HS-27A (cell line): ENCODE data around the gene CYSLTR2.
"Not testable (repeated sequence)": the region's sequence is repeated elsewhere in the genome, so short reads cannot be mapped to it uniquely, and the experiment has no call there.

Experiments used
- DNase-seq: peaks from one replicate; pipeline ENCODE4 v3.0.0-alpha.2; 2012; ENCODE audit warnings: low read depth, missing footprints

CYSLTR2 gene

GRCh38 chr13:48645845-48646244 lies 7.9 kb upstream of the CYSLTR2 start:
- DNase-seq: no peak

GRCh38 chr13:48646791-48647190 lies 6.9 kb upstream of the CYSLTR2 start:
- DNase-seq: no peak

GRCh38 chr13:48647625-48648024 lies 6.1 kb upstream of the CYSLTR2 start:
- DNase-seq: no peak

- no peak for DNase-seq
These were observed 5.3 kb upstream of the CYSLTR2 start for GRCh38 chr13:48648446-48648845.

- DNase-seq: no peak
These were observed 768 bp upstream of the CYSLTR2 start for GRCh38 chr13:48652851-48653471.

GRCh38 chr13:48654511-48654910 lies 782 bp downstream of the CYSLTR2 start:
- DNase-seq: no peak

- DNase-seq: no peak
These were observed 1.6 kb downstream of the CYSLTR2 start for GRCh38 chr13:48655291-48655690.

- no peak for DNase-seq
These were observed 2.9 kb downstream of the CYSLTR2 start for GRCh38 chr13:48656608-48657007.

GRCh38 chr13:48660361-48661076 lies 6.8 kb downstream of the CYSLTR2 start:
- DNase-seq: no peak

- DNase-seq: no peak
These were observed 7.4 kb downstream of the CYSLTR2 start for GRCh38 chr13:48661107-48661506.

- DNase-seq: no peak
These were observed 8.5 kb downstream of the CYSLTR2 start for GRCh38 chr13:48662226-48662625.

GRCh38 chr13:48667136-48667535 lies 13.4 kb downstream of the CYSLTR2 start:
- no peak for DNase-seq

- not testable (repeated sequence) for DNase-seq
These were observed 17.7 kb downstream of the CYSLTR2 start for GRCh38 chr13:48671421-48671820.

- DNase-seq: no peak
These were observed 21.5 kb downstream of the CYSLTR2 start for GRCh38 chr13:48675247-48675646.

- DNase-seq: no peak
These were observed 24.6 kb downstream of the CYSLTR2 start for GRCh38 chr13:48678316-48678715.

GRCh38 chr13:48679941-48680680 lies 26.4 kb downstream of the CYSLTR2 start:
- no peak for DNase-seq

GRCh38 chr13:48680756-48681392 lies 27.1 kb downstream of the CYSLTR2 start:
- no peak for DNase-seq

- no peak for DNase-seq
These were observed 28.2 kb downstream of the CYSLTR2 start for GRCh38 chr13:48681905-48682304.

GRCh38 chr13:48682436-48682835 lies 28.7 kb downstream of the CYSLTR2 start:
- no peak for DNase-seq

GRCh38 chr13:48686636-48687210 lies 33.0 kb downstream of the CYSLTR2 start:
- no peak for DNase-seq

- DNase-seq: no peak
These were observed 33.5 kb downstream of the CYSLTR2 start for GRCh38 chr13:48687249-48687648.

GRCh38 chr13:48693998-48694397 lies 40.3 kb downstream of the CYSLTR2 start:
- no peak for DNase-seq
